Nephron (organoid): ENCODE results near the gene HECTD1.
"Not testable (repeated sequence)": the region's sequence is repeated elsewhere in the genome, so short reads cannot be mapped to it uniquely, and the experiment has no call there.

Experiments
- H3K27ac Mint-ChIP-seq, 3 experiments: 2 replicates each; pipeline ENCODE4 v1.8.0; 2020; ENCODE audit warnings: mixed read lengths in 3 of 3, mild to moderate bottlenecking in 2 of 3, moderate library complexity in 1 of 3
- H3K27me3 Mint-ChIP-seq: 2 replicates; pipeline ENCODE4 v1.8.0; 2021; ENCODE audit warnings: low read depth, mild to moderate bottlenecking, moderate library complexity, mixed read lengths
- H3K36me3 Mint-ChIP-seq: 2 replicates; pipeline ENCODE4 v1.8.0; 2020; ENCODE audit warnings: low read depth, mixed read lengths
- H3K4me1 Mint-ChIP-seq: 2 replicates; pipeline ENCODE4 v1.8.0; 2020; ENCODE audit warnings: mixed read lengths
- H3K4me3 Mint-ChIP-seq, 3 experiments: 2 replicates each; pipeline ENCODE4 v1.8.0; 2020; ENCODE audit warnings: mild to moderate bottlenecking in 3 of 3, mixed read lengths in 3 of 3, moderate library complexity in 2 of 3
- H3K9me3 Mint-ChIP-seq: 2 replicates; pipeline ENCODE4 v1.8.0; 2020; ENCODE audit warnings: mixed read lengths
- TF ChIP-seq, protein P1 (sequence below), 3 experiments: fragments of 200-600 bp; sonication (generic); IDR thresholded peaks; one replicate each; pipeline ENCODE4 v1.5.0; 2021; ENCODE audit warnings: antibody characterized with exemption in 3 of 3; ENCODE audit not compliant: unreplicated experiment in 3 of 3

HECTD1 gene

DNA sequence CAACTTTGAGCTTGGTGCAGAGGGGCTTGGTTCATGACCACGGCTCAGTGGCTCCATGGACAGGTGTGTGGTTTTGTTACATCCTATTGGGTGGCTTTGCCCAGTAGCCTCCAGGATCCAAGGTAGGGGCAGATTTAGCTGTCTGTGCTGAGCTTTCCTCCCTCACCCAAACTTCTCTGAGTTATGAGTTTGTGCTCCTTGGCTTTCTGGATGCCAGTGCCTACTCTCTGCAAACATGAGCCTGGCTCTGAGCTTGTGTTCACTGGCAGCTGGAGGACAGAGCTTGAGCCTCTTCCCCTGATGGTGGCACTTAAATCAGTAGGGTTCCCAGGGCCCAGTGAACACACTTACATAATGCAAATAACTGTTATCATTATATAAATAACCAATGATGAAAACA, 45.3 kb upstream of the HECTD1 start:
- Mint-ChIP-seq H3K4me3 (no peak overlapping the region), H3K9me3 (no peaks in the 10 kb centered on the region), H3K36me3 (no peaks in the 10 kb centered on the region), H3K27me3 (no peaks in the 10 kb centered on the region), H3K4me1 (no peaks in the 10 kb centered on the region), H3K27ac (no peak overlapping the region)
- TF ChIP-seq, protein P1, sequence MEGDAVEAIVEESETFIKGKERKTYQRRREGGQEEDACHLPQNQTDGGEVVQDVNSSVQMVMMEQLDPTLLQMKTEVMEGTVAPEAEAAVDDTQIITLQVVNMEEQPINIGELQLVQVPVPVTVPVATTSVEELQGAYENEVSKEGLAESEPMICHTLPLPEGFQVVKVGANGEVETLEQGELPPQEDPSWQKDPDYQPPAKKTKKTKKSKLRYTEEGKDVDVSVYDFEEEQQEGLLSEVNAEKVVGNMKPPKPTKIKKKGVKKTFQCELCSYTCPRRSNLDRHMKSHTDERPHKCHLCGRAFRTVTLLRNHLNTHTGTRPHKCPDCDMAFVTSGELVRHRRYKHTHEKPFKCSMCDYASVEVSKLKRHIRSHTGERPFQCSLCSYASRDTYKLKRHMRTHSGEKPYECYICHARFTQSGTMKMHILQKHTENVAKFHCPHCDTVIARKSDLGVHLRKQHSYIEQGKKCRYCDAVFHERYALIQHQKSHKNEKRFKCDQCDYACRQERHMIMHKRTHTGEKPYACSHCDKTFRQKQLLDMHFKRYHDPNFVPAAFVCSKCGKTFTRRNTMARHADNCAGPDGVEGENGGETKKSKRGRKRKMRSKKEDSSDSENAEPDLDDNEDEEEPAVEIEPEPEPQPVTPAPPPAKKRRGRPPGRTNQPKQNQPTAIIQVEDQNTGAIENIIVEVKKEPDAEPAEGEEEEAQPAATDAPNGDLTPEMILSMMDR (IDR thresholded peaks at IDR 0.05; ENCODE audit: unreplicated experiment in 3 of 3): no peak

DNA sequence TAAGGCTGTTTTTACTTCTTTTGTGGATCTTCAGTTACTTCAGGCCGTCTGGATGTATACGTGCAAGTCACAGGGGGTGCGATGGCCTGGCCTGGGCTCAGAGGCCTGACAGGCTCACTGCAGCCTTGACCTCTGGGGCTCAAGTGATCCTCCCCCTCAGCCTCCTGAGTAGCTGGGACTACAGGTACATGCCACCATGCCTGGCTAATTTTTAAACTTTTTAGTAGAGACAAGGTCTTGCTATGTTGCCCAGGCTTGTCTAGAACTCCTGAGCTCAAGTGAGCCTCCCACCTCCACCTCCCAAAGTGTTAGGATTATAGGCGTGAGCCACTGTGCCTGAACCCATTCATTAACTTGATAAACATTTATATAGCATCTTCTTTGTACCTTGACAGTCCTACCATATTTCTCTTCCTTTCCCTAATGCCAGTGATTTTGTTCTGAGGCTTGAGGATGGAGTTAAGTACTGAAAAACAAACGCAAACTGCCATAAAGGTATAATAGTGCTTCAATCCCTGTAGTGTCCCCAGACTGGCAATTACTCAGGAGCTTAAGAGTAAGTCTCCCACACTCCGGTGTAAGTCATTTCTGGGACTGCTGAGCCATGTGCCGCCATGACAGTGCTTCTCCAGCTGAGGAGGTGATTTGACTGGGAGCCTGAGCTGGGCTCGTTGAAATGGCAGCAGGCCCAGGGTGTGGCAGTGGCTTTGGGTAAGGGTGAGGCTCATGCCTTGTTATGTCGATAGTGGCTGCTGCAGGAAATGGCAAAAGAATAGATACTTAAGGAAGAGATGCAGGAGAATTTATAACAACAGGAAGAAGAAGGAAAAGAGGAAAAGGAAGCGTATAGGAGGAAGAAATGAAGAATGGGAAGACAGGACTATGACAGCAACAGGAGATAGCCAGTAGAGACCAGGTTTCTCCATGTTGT, 43.7 kb upstream of the HECTD1 start:
- H3K4me1 Mint-ChIP-seq: no peaks in the 10 kb centered on the region
- no peak overlapping the region for H3K4me3 Mint-ChIP-seq
- TF ChIP-seq, protein P1 (IDR thresholded peaks at IDR 0.05; ENCODE audit: unreplicated experiment in 3 of 3): no peak
- no peak overlapping the region for H3K27ac Mint-ChIP-seq
- H3K9me3 Mint-ChIP-seq: no peaks in the 10 kb centered on the region
- no peaks in the 10 kb centered on the region for H3K36me3 Mint-ChIP-seq
- H3K27me3 Mint-ChIP-seq: no peaks in the 10 kb centered on the region

DNA sequence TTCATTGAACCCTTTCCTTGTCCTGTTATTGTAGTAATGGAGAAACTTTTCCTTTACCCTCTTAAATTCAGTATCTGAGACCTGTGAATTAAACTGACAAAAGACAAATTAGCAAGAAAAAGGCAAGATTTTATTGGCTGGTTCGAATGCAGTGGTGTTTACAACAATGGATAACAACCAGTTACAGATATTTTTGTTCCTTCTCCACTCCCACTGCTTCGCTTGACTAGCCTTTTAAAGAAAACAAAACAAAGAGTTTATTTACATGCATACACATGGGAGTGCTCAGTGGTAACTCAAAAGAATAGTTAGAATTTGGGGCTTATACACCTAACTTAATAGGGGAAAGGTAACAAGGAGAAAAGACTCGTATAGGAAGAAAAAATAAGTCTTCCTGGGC, 37.0 kb upstream of the HECTD1 start:
- H3K27me3 Mint-ChIP-seq: no peaks in the 10 kb centered on the region
- H3K4me1 Mint-ChIP-seq: peaks cover 14% of the 10 kb centered on the region
- no peaks in the 10 kb centered on the region for H3K36me3 Mint-ChIP-seq
- TF ChIP-seq, protein P1 (IDR thresholded peaks at IDR 0.05; ENCODE audit: unreplicated experiment in 3 of 3): no peak
- H3K9me3 Mint-ChIP-seq: no peaks in the 10 kb centered on the region
- H3K4me3 Mint-ChIP-seq: no peak overlapping the region
- no peak overlapping the region for H3K27ac Mint-ChIP-seq

DNA sequence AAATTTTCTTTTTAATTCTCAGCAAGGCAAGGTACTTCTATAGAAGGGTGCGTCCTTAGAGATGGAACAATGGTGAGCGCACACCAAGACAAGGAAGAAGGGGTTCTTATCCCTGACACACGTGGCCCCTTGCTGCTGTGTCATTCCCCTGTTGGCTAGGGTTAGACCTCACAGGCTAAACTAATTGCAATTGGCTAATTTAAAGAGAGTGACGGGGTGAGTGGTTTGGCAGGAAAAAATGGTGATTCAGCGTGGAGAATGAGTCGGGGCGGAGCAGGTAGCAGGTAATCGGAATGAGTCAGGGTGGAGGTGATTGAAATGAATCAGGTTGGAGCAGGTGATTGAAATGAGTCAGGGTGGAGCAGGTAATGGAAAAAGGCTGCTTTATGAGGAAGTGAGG, 36.3 kb upstream of the HECTD1 start:
- Mint-ChIP-seq H3K4me3 (no peak overlapping the region), H3K27me3 (no peaks in the 10 kb centered on the region), H3K27ac (no peak overlapping the region), H3K4me1 (peaks cover 14% of the 10 kb centered on the region), H3K9me3 (no peaks in the 10 kb centered on the region), H3K36me3 (no peaks in the 10 kb centered on the region)
- TF ChIP-seq, protein P1 (IDR thresholded peaks at IDR 0.05; ENCODE audit: unreplicated experiment in 3 of 3): no peak

DNA sequence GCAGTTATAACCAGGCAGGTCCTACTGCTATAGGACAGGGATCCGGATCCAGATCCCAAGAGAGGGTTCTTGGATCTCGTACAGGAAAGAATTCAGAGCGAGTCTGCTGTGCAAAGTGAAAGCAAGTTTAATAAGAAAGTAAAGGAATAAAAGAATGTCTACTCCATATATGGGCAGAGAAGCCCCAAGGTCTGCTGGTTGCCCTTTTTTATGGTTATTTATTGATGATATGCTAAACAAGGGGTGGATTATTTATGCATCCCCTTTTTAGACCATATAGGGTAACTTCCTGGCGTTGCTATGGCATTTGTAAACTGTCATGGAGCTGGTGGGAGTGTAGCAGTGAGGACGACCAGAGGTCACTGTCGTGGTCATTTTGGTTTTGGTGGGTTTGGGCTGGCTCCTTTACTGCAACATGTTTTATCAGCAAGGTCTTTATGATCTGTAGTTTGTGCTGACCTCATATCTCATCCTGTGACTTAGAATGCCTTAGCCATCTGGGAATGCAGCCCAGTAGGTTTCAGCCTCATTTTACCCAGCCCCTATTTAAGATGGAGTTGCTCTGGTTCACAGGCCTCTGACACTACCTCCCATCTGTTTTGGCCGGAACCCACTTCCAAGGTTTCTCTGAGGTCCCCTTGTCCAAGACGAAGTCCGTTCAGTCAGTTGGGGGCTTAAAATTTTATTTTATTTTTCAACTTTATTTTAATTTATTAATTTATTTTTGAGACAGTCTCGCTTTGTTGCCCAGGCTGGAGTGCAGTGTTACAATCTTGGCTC, 34.8 kb upstream of the HECTD1 start:
- peak overlapping the region in 2 of 3 experiments; percentile 43 to 53 for H3K27ac Mint-ChIP-seq
- H3K9me3 Mint-ChIP-seq, H3K4me3 Mint-ChIP-seq, H3K27me3 Mint-ChIP-seq, H3K36me3 Mint-ChIP-seq: not testable (repeated sequence)
- peaks cover 14% of the 10 kb centered on the region for H3K4me1 Mint-ChIP-seq

DNA sequence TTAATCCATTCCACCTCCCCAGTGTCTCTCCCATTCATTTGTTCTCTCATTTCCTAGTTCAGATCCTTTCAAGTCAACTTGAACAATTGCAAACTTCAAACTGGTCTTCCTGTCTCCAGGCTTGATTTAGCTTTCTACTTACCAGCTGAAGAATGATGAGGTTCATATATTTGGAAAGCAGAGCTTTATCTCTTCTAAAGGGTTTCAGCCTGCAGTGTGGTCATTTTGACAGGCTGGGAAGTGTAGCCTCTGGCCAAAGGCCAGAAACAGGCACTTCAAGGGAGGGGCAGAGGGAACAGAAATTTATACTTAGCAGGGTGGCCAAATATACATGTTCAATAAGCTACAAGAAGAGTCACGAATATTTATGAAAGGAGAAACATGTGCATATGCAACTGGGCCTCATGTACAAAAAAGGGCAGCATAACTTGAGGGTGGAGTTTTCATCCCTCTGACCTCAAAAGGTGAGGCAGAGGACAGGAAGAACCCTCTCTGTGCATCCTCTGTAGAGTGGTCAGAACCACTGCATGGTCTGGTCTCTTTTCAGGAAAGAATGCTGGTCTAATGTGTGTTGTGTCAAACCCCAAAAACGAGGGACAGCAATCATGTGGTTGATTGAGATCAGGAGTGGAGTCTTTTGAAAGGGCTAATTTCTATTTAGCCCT, 34.0 kb upstream of the HECTD1 start:
- Mint-ChIP-seq H3K27me3 (no peaks in the 10 kb centered on the region), H3K27ac (peak overlapping the region in 2 of 3 experiments; percentile 43 to 53), H3K4me1 (peaks cover 14% of the 10 kb centered on the region), H3K36me3 (no peaks in the 10 kb centered on the region), H3K4me3 (no peak overlapping the region), H3K9me3 (no peaks in the 10 kb centered on the region)
- TF ChIP-seq, protein P1 (IDR thresholded peaks at IDR 0.05; ENCODE audit: unreplicated experiment in 3 of 3): no peak
